Measurements from ENCODE around the gene RAB11FIP5.

The RAB11FIP5 gene

GRCh38 chr2:73033142-73033765 lies 79.5 kb downstream of the RAB11FIP5 start:
- no peak for DNase-seq

- DNase-seq = no peak
These were observed 80.0 kb downstream of the RAB11FIP5 start for GRCh38 chr2:73032702-73033097.

GRCh38 chr2:73031725-73032701 lies 80.7 kb downstream of the RAB11FIP5 start:
- no peak for DNase-seq

- DNase-seq = no peak
These were observed 81.6 kb downstream of the RAB11FIP5 start for GRCh38 chr2:73031095-73031678.

- peak; percentile 69 for DNase-seq
These were observed 83.9 kb downstream of the RAB11FIP5 start for GRCh38 chr2:73028841-73029240.

- DNase-seq = no peak
These were observed 85.4 kb downstream of the RAB11FIP5 start for GRCh38 chr2:73027340-73027739.

GRCh38 chr2:73023497-73023896 lies 89.3 kb downstream of the RAB11FIP5 start:
- no peak for DNase-seq

Measured in NCI-H1436 (cell line).